22Rv1 (cell line): ENCODE measurements around the gene FANCM.

ENCODE experiments used
- ZFX ChIP-seq: fragments of 450-650 bp; IDR thresholded peaks from 2 replicates; pipeline ENCODE4 v1.6.1; 2017; ENCODE audit warnings: antibody characterized with exemption, borderline replicate concordance
- TF ChIP-seq, protein P1 (sequence below): fragments of 450-650 bp; IDR thresholded peaks from 2 replicates; pipeline ENCODE4 v1.5.1; 2017; ENCODE audit warnings: mild to moderate bottlenecking

DNA sequence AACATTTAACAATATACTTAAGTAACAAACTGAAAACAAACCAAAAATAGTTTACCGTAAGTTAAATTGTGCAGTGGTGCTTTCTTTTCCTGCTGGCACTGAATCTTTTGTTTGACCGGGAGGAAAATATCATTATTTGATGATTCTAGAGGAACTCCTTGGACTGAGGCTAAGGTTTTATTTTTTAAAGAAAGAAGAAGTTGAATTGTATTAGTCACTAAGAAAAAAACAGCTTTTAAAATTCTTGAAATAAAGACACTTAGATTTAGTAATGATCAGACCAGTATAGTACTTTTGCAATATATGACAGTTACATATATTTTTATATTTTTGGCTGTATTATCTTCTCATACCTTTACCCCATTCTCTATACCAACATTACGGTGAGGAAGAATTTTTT lies 107.0 kb downstream of the FANCM start:
- TF ChIP-seq, protein P1, sequence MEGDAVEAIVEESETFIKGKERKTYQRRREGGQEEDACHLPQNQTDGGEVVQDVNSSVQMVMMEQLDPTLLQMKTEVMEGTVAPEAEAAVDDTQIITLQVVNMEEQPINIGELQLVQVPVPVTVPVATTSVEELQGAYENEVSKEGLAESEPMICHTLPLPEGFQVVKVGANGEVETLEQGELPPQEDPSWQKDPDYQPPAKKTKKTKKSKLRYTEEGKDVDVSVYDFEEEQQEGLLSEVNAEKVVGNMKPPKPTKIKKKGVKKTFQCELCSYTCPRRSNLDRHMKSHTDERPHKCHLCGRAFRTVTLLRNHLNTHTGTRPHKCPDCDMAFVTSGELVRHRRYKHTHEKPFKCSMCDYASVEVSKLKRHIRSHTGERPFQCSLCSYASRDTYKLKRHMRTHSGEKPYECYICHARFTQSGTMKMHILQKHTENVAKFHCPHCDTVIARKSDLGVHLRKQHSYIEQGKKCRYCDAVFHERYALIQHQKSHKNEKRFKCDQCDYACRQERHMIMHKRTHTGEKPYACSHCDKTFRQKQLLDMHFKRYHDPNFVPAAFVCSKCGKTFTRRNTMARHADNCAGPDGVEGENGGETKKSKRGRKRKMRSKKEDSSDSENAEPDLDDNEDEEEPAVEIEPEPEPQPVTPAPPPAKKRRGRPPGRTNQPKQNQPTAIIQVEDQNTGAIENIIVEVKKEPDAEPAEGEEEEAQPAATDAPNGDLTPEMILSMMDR: no peak
- no peak for TF ChIP-seq ZFX
